ENCODE measurements around the gene GARS1. TPM values are rescaled to one million over a fixed set of nuclear protein-coding genes. Genes with fewer than 3 reads are reported as not detected.

Gene GARS1
- polyA plus RNA-seq, 1 donor from 2014 or later: 99.1 TPM

- no peak overlapping the region for H3K9ac ChIP-seq (ENCODE audit: low read length)
- no peak overlapping the region for H2AFZ ChIP-seq (ENCODE audit: low read depth, low read length)
- TF ChIP-seq RAD21 (conservative IDR thresholded peaks at IDR 0.05): no peak
- no peak for TF ChIP-seq MXI1 (conservative IDR thresholded peaks at IDR 0.05; ENCODE audit: poor library complexity, severe bottlenecking)
- no peak for TF ChIP-seq EZH2 (IDR thresholded peaks at IDR 0.05; ENCODE audit: borderline replicate concordance, insufficient read depth, low read length, poor library complexity, severe bottlenecking)
- TF ChIP-seq TAF1 (IDR thresholded peaks at IDR 0.05; ENCODE audit: low read depth): no peak
- TF ChIP-seq EP300 (conservative IDR thresholded peaks at IDR 0.05; ENCODE audit: poor library complexity, severe bottlenecking): no peak
- TF ChIP-seq POLR2AphosphoS5 (IDR thresholded peaks at IDR 0.05): no peak
- no peak for TF ChIP-seq REST (IDR thresholded peaks at IDR 0.05; ENCODE audit: borderline replicate concordance)
- no peak for TF ChIP-seq CTCF (IDR thresholded peaks at IDR 0.05; ENCODE audit: poor library complexity, severe bottlenecking)
- TF ChIP-seq SMC3 (conservative IDR thresholded peaks at IDR 0.05; ENCODE audit: poor library complexity): no peak
- no peaks in the 10 kb centered on the region for H3K27me3 ChIP-seq (ENCODE audit: insufficient read depth, low read depth, low read length)
- H3K4me3 ChIP-seq (ENCODE audit: low read length): no peak overlapping the region
- no peak overlapping the region for H3K4me2 ChIP-seq (ENCODE audit: low read length)
- H3K9me2 ChIP-seq (ENCODE audit: insufficient read depth, low read length): no peaks in the 10 kb centered on the region
- H3K36me3 ChIP-seq (ENCODE audit: insufficient read depth, low read length): no peaks in the 10 kb centered on the region
- no peaks in the 10 kb centered on the region for H3K79me2 ChIP-seq (replicated peaks; ENCODE audit: insufficient read depth, low read length)
- H3K9me3 ChIP-seq (ENCODE audit: low read length): no peaks in the 10 kb centered on the region
- H3K27ac ChIP-seq (ENCODE audit: low read length): peak overlapping the region; percentile 83
- no peaks in the 10 kb centered on the region for H3F3A ChIP-seq (ENCODE audit: insufficient read depth, low read length, poor library complexity, severe bottlenecking)
- H4K20me1 ChIP-seq (ENCODE audit: insufficient read depth): no peaks in the 10 kb centered on the region
Observed at GRCh38 chr7:30555525-30555924, 39.2 kb upstream of the GARS1 start.

- H3K4me3 ChIP-seq (ENCODE audit: low read length): peak overlapping the region; percentile 30
- H3K9me2 ChIP-seq (ENCODE audit: insufficient read depth, low read length): no peaks in the 10 kb centered on the region
- no peak overlapping the region for H3K4me2 ChIP-seq (ENCODE audit: low read length)
- no peaks in the 10 kb centered on the region for H3K79me2 ChIP-seq (replicated peaks; ENCODE audit: insufficient read depth, low read length)
- H3F3A ChIP-seq (ENCODE audit: insufficient read depth, low read length, poor library complexity, severe bottlenecking): no peaks in the 10 kb centered on the region
- H3K36me3 ChIP-seq (ENCODE audit: insufficient read depth, low read length): no peaks in the 10 kb centered on the region
- H3K27ac ChIP-seq (ENCODE audit: low read length): peak overlapping the region; percentile 83
- peak overlapping the region; percentile 46 for H3K9ac ChIP-seq (ENCODE audit: low read length)
- H2AFZ ChIP-seq (ENCODE audit: low read depth, low read length): no peak overlapping the region
- no peaks in the 10 kb centered on the region for H3K27me3 ChIP-seq (ENCODE audit: insufficient read depth, low read depth, low read length)
- no peaks in the 10 kb centered on the region for H3K9me3 ChIP-seq (ENCODE audit: low read length)
- TF ChIP-seq REST (IDR thresholded peaks at IDR 0.05; ENCODE audit: borderline replicate concordance) (peak; percentile 14), RAD21 (conservative IDR thresholded peaks at IDR 0.05) (no peak), POLR2AphosphoS5 (IDR thresholded peaks at IDR 0.05) (peak; percentile 50), EP300 (conservative IDR thresholded peaks at IDR 0.05; ENCODE audit: poor library complexity, severe bottlenecking) (peak; percentile 71), EZH2 (IDR thresholded peaks at IDR 0.05; ENCODE audit: borderline replicate concordance, insufficient read depth, low read length, poor library complexity, severe bottlenecking) (no peak)
- H4K20me1 ChIP-seq (ENCODE audit: insufficient read depth): no peaks in the 10 kb centered on the region
Observed at GRCh38 chr7:30556840-30557239, 37.8 kb upstream of the GARS1 start.
